Naive thymus-derived CD8-positive, alpha-beta T cell (primary cell): ENCODE results near the gene VPS33B. TPM values are rescaled to one million over a fixed set of nuclear protein-coding genes. Genes with fewer than 3 reads are reported as not detected.

Experiments used
- ATAC-seq, 2 donors: fragments of 150-1000 bp; cut with Tn5 transposase in 1 of 2; sonication (Bioruptor Pico), chemical (Tn5 transposase) in 1 of 2; 1 replicate in 1 of 2; 2 replicates in 1 of 2; pipeline ENCODE4 v1.10.0; 2021; ENCODE audit warnings: mild to moderate bottlenecking in 2 of 2, moderate library complexity in 2 of 2
- POLR2A ChIA-PET: fragments of 350-600 bp; sonication (Branson Sonifier 250); formaldehyde crosslinking; loops from one replicate; lab custom pipeline; 2021; ENCODE audit warnings: antibody characterized with exemption; lab: Charles Lee
- DNase-seq, 10 donors: peaks; one replicate each; pipeline versions ENCODE4 v3.0.0 to v3.0.0-alpha.2; 2020 to 2022
- H3K27ac Mint-ChIP-seq, 10 donors: one replicate each; pipeline ENCODE4 v1.8.0; 2020 to 2022; ENCODE audit warnings: mild to moderate bottlenecking in 10 of 10, mixed read lengths in 10 of 10, moderate library complexity in 4 of 10, inconsistent platforms in 1 of 10
- H3K27me3 Mint-ChIP-seq, 5 donors: one replicate each; pipeline ENCODE4 v1.8.0; 2021 to 2022; ENCODE audit warnings: mixed read lengths in 5 of 5
- H3K36me3 Mint-ChIP-seq, 3 donors: one replicate each; pipeline ENCODE4 v1.8.0; 2020 to 2022; ENCODE audit warnings: mixed read lengths in 3 of 3, mild to moderate bottlenecking in 2 of 3, inconsistent platforms in 1 of 3
- H3K4me1 Mint-ChIP-seq, 4 donors: one replicate each; pipeline ENCODE4 v1.8.0; 2021 to 2022; ENCODE audit warnings: mixed read lengths in 4 of 4
- H3K4me3 Mint-ChIP-seq, 10 donors: one replicate each; pipeline ENCODE4 v1.8.0; 2020 to 2022; ENCODE audit warnings: mild to moderate bottlenecking in 10 of 10, mixed read lengths in 10 of 10, moderate library complexity in 6 of 10, inconsistent platforms in 1 of 10
- H3K9me3 Mint-ChIP-seq, 9 donors: one replicate each; pipeline ENCODE4 v1.8.0; 2020 to 2022; ENCODE audit warnings: mixed read lengths in 9 of 9, mild to moderate bottlenecking in 3 of 9, inconsistent platforms in 1 of 9, moderate library complexity in 1 of 9
- polyA plus RNA-seq, 3 donors: library from polyadenylated mRNA; unstranded; fragments of 300-500 nt; fragmentation: Illumina TruSeq; gene quantifications; one replicate each; pipeline ENCODE4 v1.2.3, GENCODE V29; 2021
- total RNA-seq, 8 experiments: library from RNA in 2 of 8; stranded (reverse) in 2 of 8; gene quantifications; one replicate each; pipeline ENCODE4 v1.2.3 and lab custom pipeline; 2021 to 2026

Gene VPS33B
- 10 to 100 TPM; 23.6 to 27.1 TPM for total RNA-seq
- 10 to 100 TPM in 1 of 3 donors, 1 to 10 TPM in 2; 5.3 to 12.4 (median 7.7) TPM for polyA plus RNA-seq
- 3.9 to 6.7 (median 5.4) reads per million in 6 experiments for total RNA-seq (lab: John Stamatoyannopoulos, UW)

DNA sequence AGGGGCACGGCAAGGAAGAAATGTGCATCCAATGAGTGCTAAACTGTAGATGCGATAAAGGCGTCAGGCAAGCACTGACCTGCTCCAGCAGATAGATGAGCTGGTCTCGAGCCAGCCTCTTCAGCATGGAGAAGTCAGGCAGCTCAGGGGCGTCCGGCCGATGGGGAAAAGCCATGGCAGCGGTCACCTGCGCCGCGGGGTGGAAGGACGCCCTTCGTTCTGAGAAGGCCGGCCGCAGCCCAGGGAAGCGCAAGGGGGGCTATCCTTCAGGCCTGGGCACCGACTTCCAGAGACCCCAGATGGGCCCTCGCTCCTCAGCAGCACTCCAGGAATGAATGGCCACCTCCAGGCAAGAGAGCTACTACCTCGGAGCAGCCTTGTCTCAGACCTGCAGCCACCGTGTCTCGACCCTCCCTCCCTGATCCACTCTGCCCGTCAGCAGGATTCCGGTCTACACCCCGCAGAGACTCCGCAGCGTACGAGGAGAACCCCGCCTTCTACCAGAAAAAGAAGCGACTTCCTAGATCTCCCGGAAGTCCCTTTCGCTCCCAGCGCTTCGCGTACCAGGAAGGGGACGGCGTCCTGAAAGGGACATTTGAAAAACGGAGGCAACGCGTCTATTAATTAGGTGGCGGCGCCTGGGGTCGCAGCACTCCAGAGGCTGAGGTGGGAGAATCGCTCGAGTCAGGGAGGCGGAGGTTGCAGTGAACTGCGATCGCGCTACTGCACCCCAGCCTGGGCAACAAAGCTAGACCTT, at the start of gene VPS33B:
Gene VPS33B (minus strand): TSS at position 520 of the 757 bp plus-strand sequence. CDS start 345 bp downstream, at position 175.
- peak within 1 kb of the TSS; percentile 88 to 98 (median 96) for H3K4me3 Mint-ChIP-seq
- peak within 1 kb of the TSS; percentile 86 to 97 (median 95) for H3K27ac Mint-ChIP-seq
- peaks cover 0 to 14% (median 2%) of the 10 kb centered on the region in 3 donors for H3K36me3 Mint-ChIP-seq
- POLR2A ChIA-PET, result interaction anchor here (0.6 to 1.8 kb wide), 4 partner anchors 17 to 87 kb away, joined by 3 to 7 read pairs (median 4); partner anchors contain the start of genes PRC1, RCCD1 and UNC45A
- H3K27me3 Mint-ChIP-seq, result no peaks in the 10 kb centered on the region
- ATAC-seq, result peak; percentile 89 to 90
- no peaks in the 10 kb centered on the region for H3K9me3 Mint-ChIP-seq
- H3K4me1 Mint-ChIP-seq, result peaks cover 25 to 52% (median 49%) of the 10 kb centered on the region in 4 donors
- DNase-seq, result peak; percentile 52 to 85 (median 73)

DNA sequence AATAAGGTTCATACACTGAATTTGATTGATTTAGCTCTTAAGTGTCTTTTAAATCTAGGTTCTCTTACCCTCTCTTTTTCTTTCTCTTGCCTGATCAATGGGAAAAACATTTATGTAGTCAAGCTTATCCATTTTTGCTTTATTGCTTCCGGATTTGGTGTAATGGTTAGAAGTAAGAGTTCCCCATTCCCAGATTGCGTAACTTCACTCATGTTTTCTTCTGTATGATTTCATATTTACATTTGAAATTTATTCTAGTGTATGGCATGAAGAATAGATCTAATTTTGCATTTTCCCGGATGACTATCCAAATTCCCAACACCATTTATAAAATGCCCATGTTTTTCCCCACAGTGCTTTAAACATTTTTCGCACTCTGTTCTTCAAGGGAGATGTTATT, 49.8 kb upstream of the VPS33B start:
- no peaks in the 10 kb centered on the region for H3K36me3 Mint-ChIP-seq
- H3K9me3 Mint-ChIP-seq, result no peaks in the 10 kb centered on the region
- POLR2A ChIA-PET, result no interaction called here
- DNase-seq, result no peak
- H3K27me3 Mint-ChIP-seq, result peaks cover 11 to 43% (median 18%) of the 10 kb centered on the region in 5 donors
- ATAC-seq, result no peak
- no peaks in the 10 kb centered on the region for H3K4me1 Mint-ChIP-seq
- H3K27ac Mint-ChIP-seq, result no peak overlapping the region
- H3K4me3 Mint-ChIP-seq, result no peak overlapping the region

DNA sequence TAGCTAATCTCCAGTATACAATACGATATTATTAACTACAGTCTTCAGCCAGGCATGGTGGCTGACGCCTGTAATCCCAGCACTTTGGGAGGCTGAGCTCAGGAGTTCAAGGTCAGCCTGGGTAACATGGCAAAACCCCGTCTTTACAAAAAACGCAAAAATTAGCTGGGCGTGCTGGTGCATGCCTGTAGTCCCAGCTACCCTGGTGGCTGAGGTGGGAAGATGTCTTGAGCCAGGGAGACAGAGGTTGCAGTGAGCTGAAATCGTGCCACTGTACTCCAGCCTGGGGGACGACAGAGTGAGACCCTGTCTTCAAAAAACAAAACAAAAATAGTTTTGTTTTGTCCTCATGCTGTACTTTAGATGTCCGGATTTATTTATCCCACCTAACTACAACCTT, 48.5 kb upstream of the VPS33B start:
- Mint-ChIP-seq H3K27me3 (peaks cover 11 to 43% (median 18%) of the 10 kb centered on the region in 5 donors), H3K27ac (no peak overlapping the region), H3K9me3 (no peaks in the 10 kb centered on the region), H3K36me3 (no peaks in the 10 kb centered on the region), H3K4me1 (no peaks in the 10 kb centered on the region), H3K4me3 (no peak overlapping the region)
- DNase-seq (no peak), ATAC-seq (no peak)
- POLR2A ChIA-PET, result no interaction called here

GRCh38 chr15:91068966-91069365, 46.6 kb upstream of the VPS33B start:
- ATAC-seq, result no peak

DNA sequence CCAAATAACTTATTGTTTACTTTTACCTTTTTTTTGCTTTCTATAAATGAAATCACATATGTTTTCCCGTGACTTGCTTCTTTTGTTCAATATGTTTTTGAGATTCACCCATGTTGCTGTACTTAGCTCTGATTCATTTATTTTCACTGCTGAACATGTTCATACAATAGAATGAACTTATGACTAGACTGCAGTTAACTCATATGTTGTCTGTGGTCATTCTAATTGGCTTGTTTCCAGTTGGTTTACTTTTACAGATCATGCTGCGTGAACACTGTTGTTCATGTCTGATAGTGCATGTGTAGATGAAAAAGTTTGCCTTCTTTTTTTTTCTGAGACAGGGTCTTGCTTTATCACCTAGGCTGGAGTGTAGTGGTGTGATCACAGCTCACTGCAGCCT, 46.0 kb upstream of the VPS33B start:
- Mint-ChIP-seq H3K9me3 (peaks cover 0 to 14% (median 3%) of the 10 kb centered on the region in 9 donors), H3K4me3 (no peak overlapping the region), H3K36me3 (peaks cover 0 to 7% (median 6%) of the 10 kb centered on the region in 3 donors), H3K27ac (no peak overlapping the region), H3K4me1 (no peaks in the 10 kb centered on the region), H3K27me3 (peaks cover 11 to 33% (median 16%) of the 10 kb centered on the region in 5 donors)
- POLR2A ChIA-PET, result no interaction called here
- DNase-seq, result no peak
- ATAC-seq, result no peak

More at GRCh38 chr15:91068966-91069365, 46.6 kb upstream of the VPS33B start:
- H3K4me1 Mint-ChIP-seq, result no peaks in the 10 kb centered on the region
- no peak overlapping the region for H3K4me3 Mint-ChIP-seq
- H3K27me3 Mint-ChIP-seq, result peaks cover 11 to 33% (median 16%) of the 10 kb centered on the region in 5 donors
- H3K9me3 Mint-ChIP-seq, result peaks cover 0 to 12% (median 3%) of the 10 kb centered on the region in 9 donors
- POLR2A ChIA-PET, result no interaction called here
- H3K36me3 Mint-ChIP-seq, result peaks cover 0 to 7% (median 6%) of the 10 kb centered on the region in 3 donors
- no peak for DNase-seq
- no peak overlapping the region for H3K27ac Mint-ChIP-seq

GRCh38 chr15:91067036-91067435, 44.6 kb upstream of the VPS33B start:
- H3K27ac Mint-ChIP-seq, result no peak overlapping the region
- DNase-seq (no peak), ATAC-seq (no peak)
- H3K4me3 Mint-ChIP-seq, result no peak overlapping the region
- no peaks in the 10 kb centered on the region for H3K4me1 Mint-ChIP-seq
- peaks cover 7 to 25% (median 13%) of the 10 kb centered on the region in 5 donors for H3K27me3 Mint-ChIP-seq
- peaks cover 0 to 14% (median 3%) of the 10 kb centered on the region in 9 donors for H3K9me3 Mint-ChIP-seq
- peaks cover 0 to 7% (median 6%) of the 10 kb centered on the region in 3 donors for H3K36me3 Mint-ChIP-seq
- POLR2A ChIA-PET, result no interaction called here

DNA sequence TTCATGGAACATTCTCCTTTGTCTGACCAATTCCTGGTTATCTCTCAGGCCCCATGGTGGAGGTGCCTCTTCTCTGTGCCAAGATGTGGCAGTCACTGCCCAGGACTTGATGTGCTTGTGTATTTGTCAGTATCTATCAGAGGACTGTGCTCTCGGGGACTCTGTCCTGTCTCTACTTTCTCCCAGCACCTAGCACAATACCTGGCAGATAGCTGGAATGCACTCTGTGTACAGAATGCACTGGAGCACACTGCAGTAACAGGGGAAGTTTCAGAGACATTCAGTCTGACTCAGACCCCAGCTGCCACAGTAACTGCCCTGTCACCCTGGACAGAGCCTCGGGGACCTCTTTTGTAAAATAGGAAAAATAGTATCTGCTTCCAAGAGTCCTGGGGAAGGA, 43.1 kb upstream of the VPS33B start:
- Mint-ChIP-seq H3K4me3 (no peak overlapping the region), H3K27ac (no peak overlapping the region), H3K27me3 (peaks cover 4 to 19% (median 7%) of the 10 kb centered on the region in 5 donors), H3K36me3 (peaks cover 0 to 7% (median 6%) of the 10 kb centered on the region in 3 donors), H3K9me3 (peaks cover 0 to 14% (median 3%) of the 10 kb centered on the region in 9 donors), H3K4me1 (no peaks in the 10 kb centered on the region)
- ATAC-seq, result no peak
- DNase-seq, result no peak
- POLR2A ChIA-PET, result no interaction called here

DNA sequence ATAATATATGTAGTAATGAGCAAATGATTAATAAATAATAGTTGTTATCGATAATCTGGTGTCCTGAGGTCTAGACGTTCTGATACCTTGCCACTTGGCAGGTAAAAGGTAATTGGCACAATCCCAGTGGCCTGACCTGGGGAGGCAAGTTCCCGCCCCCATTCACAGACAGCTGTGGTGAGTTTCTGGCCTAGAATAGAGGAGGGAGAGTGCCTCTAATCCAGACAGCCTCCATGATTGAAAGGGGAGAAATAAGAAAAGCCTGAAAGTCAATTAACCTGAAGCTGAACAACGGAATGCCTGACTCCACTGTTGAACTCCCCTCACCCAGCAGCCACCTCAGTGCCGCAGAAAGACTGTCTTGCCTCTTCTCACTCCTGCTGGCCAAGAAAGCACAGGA, 39.6 kb upstream of the VPS33B start:
- no peak overlapping the region for H3K27ac Mint-ChIP-seq
- no peak overlapping the region for H3K4me3 Mint-ChIP-seq
- H3K36me3 Mint-ChIP-seq, result peaks cover 0 to 7% (median 6%) of the 10 kb centered on the region in 3 donors
- H3K9me3 Mint-ChIP-seq, result peaks cover 0 to 14% (median 4%) of the 10 kb centered on the region in 9 donors
- DNase-seq, result no peak
- peaks cover 18 to 42% (median 25%) of the 10 kb centered on the region in 5 donors for H3K27me3 Mint-ChIP-seq
- no peaks in the 10 kb centered on the region for H3K4me1 Mint-ChIP-seq
- POLR2A ChIA-PET, result no interaction called here
- no peak for ATAC-seq

GRCh38 chr15:91061230-91061629, 38.8 kb upstream of the VPS33B start:
- Mint-ChIP-seq H3K36me3 (peaks cover 0 to 7% (median 6%) of the 10 kb centered on the region in 3 donors), H3K27ac (no peak overlapping the region), H3K27me3 (peaks cover 20 to 50% (median 30%) of the 10 kb centered on the region in 5 donors), H3K4me3 (no peak overlapping the region), H3K4me1 (peaks cover 0 to 2% (median 0%) of the 10 kb centered on the region in 4 donors), H3K9me3 (peaks cover 0 to 14% (median 4%) of the 10 kb centered on the region in 9 donors)
- DNase-seq (no peak), ATAC-seq (no peak)
- POLR2A ChIA-PET, result no interaction called here

GRCh38 chr15:91055548-91056331, 33.3 kb upstream of the VPS33B start:
- no peak for ATAC-seq
- Mint-ChIP-seq H3K4me1 (peaks cover 0 to 10% (median 2%) of the 10 kb centered on the region in 4 donors), H3K27me3 (peaks cover 33 to 92% (median 55%) of the 10 kb centered on the region in 5 donors), H3K27ac (no peak overlapping the region), H3K9me3 (peaks cover 0 to 2% (median 0%) of the 10 kb centered on the region in 9 donors), H3K36me3 (no peaks in the 10 kb centered on the region), H3K4me3 (no peak overlapping the region)
- DNase-seq, result peak in 4 of 10 donors; percentile 24 to 35 (median 28)
- POLR2A ChIA-PET, result no interaction called here

- POLR2A ChIA-PET, result no interaction called here
Measured at GRCh38 chr15:91054816-91055215, 32.4 kb upstream of the VPS33B start.

DNA sequence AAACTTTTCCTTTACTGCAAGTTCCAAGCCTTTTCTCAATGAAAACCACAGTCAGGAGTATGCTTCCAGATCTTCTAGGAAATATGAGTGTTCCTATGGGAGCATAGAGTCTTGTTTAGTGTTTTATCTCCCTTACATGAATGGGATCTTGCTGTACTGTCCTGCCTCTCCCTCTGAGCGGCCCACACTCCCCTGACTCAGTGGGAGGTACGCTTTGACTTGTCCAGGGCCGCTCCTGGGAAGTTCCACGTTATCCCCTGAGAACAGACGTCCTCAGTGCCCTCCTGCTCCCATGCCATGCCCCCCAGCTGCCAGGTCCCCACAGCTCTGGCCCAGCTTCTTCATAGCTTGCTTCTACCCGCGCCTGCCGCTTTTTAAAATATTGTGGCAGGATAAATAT, 28.9 kb upstream of the VPS33B start:
- POLR2A ChIA-PET, result no interaction called here

More at GRCh38 chr15:91054816-91055215, 32.4 kb upstream of the VPS33B start:
- no peaks in the 10 kb centered on the region for H3K36me3 Mint-ChIP-seq
- ATAC-seq (no peak), DNase-seq (no peak)
- H3K4me1 Mint-ChIP-seq, result peaks cover 1 to 13% (median 2%) of the 10 kb centered on the region in 4 donors
- peaks cover 31 to 83% (median 55%) of the 10 kb centered on the region in 5 donors for H3K27me3 Mint-ChIP-seq
- H3K4me3 Mint-ChIP-seq, result no peak overlapping the region
- H3K9me3 Mint-ChIP-seq, result peaks cover 0 to 2% (median 0%) of the 10 kb centered on the region in 9 donors
- no peak overlapping the region for H3K27ac Mint-ChIP-seq

More for the DNA sequence above, 28.9 kb upstream of the VPS33B start:
- Mint-ChIP-seq H3K36me3 (no peaks in the 10 kb centered on the region), H3K4me3 (no peak overlapping the region), H3K27me3 (peaks cover 14 to 47% (median 29%) of the 10 kb centered on the region in 5 donors), H3K27ac (no peak overlapping the region), H3K9me3 (peaks cover 0 to 3% (median 0%) of the 10 kb centered on the region in 9 donors), H3K4me1 (peaks cover 19 to 38% (median 26%) of the 10 kb centered on the region in 4 donors)
- ATAC-seq, result no peak
- DNase-seq, result no peak
